CD4-positive, CD25-positive, alpha-beta regulatory T cell (primary cell): Measurements from ENCODE around the gene SMG9. TPM values are rescaled to one million over a fixed set of nuclear protein-coding genes. Genes with fewer than 3 reads are reported as not detected.

Experiments
- ATAC-seq, 2 donors: fragments of 150-1000 bp; cut with Tn5 transposase; one replicate each; pipeline ENCODE4 v1.10.0; 2021; ENCODE audit warnings: low read depth in 2 of 2, moderate number of reproducible peaks in 2 of 2, moderate library complexity in 1 of 2
- DNase-seq, 3 donors: peaks; one replicate each; pipeline versions ENCODE4 v3.0.0 to v3.0.0-alpha.2; 2012 to 2022; ENCODE audit warnings: mixed read lengths in 1 of 3
- H3K27ac ChIP-seq: one replicate; pipeline ENCODE4 v1.7.0; 2013; ENCODE audit warnings: mild to moderate bottlenecking, low read length; ENCODE audit not compliant: insufficient read depth, poor library complexity, severe bottlenecking
- H3K27me3 ChIP-seq: one replicate; pipeline ENCODE4 v1.7.0; 2013; ENCODE audit warnings: low read length; ENCODE audit not compliant: control insufficient read depth, insufficient read depth
- H3K36me3 ChIP-seq: one replicate; pipeline ENCODE4 v1.7.0; 2013; ENCODE audit warnings: mild to moderate bottlenecking, low read length, moderate library complexity; ENCODE audit not compliant: control insufficient read depth, insufficient read depth
- H3K4me1 ChIP-seq: 2 replicates; pipeline ENCODE4 v1.7.0; 2013; ENCODE audit warnings: mild to moderate bottlenecking, low read length; ENCODE audit not compliant: insufficient read depth, control insufficient read depth, poor library complexity, severe bottlenecking
- H3K4me3 ChIP-seq: one replicate; pipeline ENCODE4 v1.7.0; 2013; ENCODE audit warnings: low read depth, mild to moderate bottlenecking, low read length, moderate library complexity
- H3K9me3 ChIP-seq, 2 experiments: 1 replicate in 1 of 2; 2 replicates in 1 of 2; pipeline ENCODE4 v1.7.0; 2013; ENCODE audit warnings: low read length in 2 of 2, mild to moderate bottlenecking in 1 of 2, moderate library complexity in 1 of 2; ENCODE audit not compliant: control insufficient read depth in 2 of 2
- H3K27ac Mint-ChIP-seq, 3 donors: one replicate each; pipeline ENCODE4 v1.8.0; 2020 to 2022; ENCODE audit warnings: mild to moderate bottlenecking in 3 of 3, mixed read lengths in 3 of 3, moderate library complexity in 2 of 3
- H3K27me3 Mint-ChIP-seq: one replicate; pipeline ENCODE4 v1.8.0; 2022; ENCODE audit warnings: mild to moderate bottlenecking, mixed read lengths
- H3K36me3 Mint-ChIP-seq: one replicate; pipeline ENCODE4 v1.8.0; 2020; ENCODE audit warnings: mixed read lengths
- H3K4me1 Mint-ChIP-seq, 4 donors: one replicate each; pipeline ENCODE4 v1.8.0; 2020 to 2022; ENCODE audit warnings: mixed read lengths in 4 of 4, mild to moderate bottlenecking in 1 of 4
- H3K4me3 Mint-ChIP-seq, 4 donors: one replicate each; pipeline ENCODE4 v1.8.0; 2020 to 2022; ENCODE audit warnings: mild to moderate bottlenecking in 4 of 4, mixed read lengths in 4 of 4, moderate library complexity in 3 of 4
- H3K9me3 Mint-ChIP-seq, 7 donors: one replicate each; pipeline ENCODE4 v1.8.0; 2020 to 2022; ENCODE audit warnings: mixed read lengths in 7 of 7, mild to moderate bottlenecking in 3 of 7, moderate library complexity in 2 of 7
- polyA plus RNA-seq, 4 donors: library from polyadenylated mRNA; unstranded; fragments of 300-500 nt; fragmentation: Illumina TruSeq; gene quantifications; one replicate each; pipeline ENCODE4 v1.2.3, GENCODE V29; 2021
- total RNA-seq: library from RNA; stranded (reverse); gene quantifications from one replicate; pipeline ENCODE4 v1.2.3, GENCODE V29; 2022

Gene SMG9
- total and polyA plus RNA-seq, 5 donors from 2014 or later: 3.4 to 40.7 (median 5.9) TPM

DNA sequence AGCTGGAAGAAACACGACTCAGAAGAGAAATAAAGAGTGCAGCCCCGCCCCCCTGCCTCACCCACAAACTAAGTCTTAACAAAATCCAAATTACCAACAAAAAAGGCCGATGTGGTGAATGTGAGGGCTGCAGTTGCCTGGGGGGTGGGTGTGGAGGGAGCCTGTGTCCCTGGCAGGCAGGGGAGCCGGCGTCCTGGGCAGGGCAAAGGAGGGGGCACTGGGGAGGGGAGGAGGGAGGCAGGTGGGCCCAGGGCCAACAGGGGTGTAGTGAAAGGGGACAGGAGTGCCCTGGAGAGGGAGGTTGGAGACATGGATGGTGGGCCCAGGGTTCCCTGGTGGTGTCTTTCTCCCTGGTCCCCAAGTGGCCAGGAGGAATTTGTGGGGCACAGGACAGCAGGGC is 34.8 kb downstream of the SMG9 start:
- Mint-ChIP-seq H3K9me3 (no peaks in the 10 kb centered on the region), H3K36me3 (no peaks in the 10 kb centered on the region), H3K27ac (no peak overlapping the region), H3K4me1 (no peaks in the 10 kb centered on the region), H3K27me3 (peaks cover 5% of the 10 kb centered on the region), H3K4me3 (no peak overlapping the region)
- H3K36me3 ChIP-seq: no peaks in the 10 kb centered on the region
- H3K27me3 ChIP-seq: no peaks in the 10 kb centered on the region
- H3K27ac ChIP-seq: no peak overlapping the region
- no peaks in the 10 kb centered on the region for H3K9me3 ChIP-seq
- H3K4me3 ChIP-seq: no peak overlapping the region
- DNase-seq: no peak
- ATAC-seq: no peak
- H3K4me1 ChIP-seq: no peaks in the 10 kb centered on the region

DNA sequence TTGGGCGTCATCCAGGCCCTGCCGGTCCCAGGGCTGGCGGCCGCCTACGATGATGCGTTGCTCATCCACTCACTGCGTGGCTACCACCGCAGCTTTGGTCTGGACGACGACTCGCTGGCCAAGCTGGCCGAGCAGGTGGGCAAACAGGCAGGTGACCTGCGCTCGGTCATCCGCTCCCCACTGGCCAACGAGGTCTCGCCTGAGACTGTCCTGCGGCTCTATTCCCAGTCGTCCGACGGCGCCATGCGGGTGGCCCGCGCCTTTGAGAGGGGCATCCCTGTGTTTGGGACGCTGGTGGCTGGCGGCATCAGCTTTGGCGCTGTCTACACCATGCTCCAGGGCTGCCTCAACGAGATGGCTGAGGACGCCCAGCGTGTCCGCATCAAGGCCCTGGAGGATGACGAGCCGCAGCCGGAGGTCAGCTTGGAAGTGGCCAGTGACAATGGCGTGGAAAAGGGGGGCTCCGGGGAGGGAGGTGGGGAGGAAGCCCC is 35.3 kb downstream of the SMG9 start:
- Mint-ChIP-seq H3K9me3 (no peaks in the 10 kb centered on the region), H3K4me3 (no peak overlapping the region), H3K27me3 (peaks cover 9% of the 10 kb centered on the region), H3K27ac (no peak overlapping the region), H3K4me1 (no peaks in the 10 kb centered on the region), H3K36me3 (no peaks in the 10 kb centered on the region)
- no peaks in the 10 kb centered on the region for H3K4me1 ChIP-seq
- H3K27ac ChIP-seq: no peak overlapping the region
- DNase-seq (no peak), ATAC-seq (no peak)
- no peaks in the 10 kb centered on the region for H3K9me3 ChIP-seq
- no peak overlapping the region for H3K4me3 ChIP-seq
- no peaks in the 10 kb centered on the region for H3K27me3 ChIP-seq
- H3K36me3 ChIP-seq: no peaks in the 10 kb centered on the region

DNA sequence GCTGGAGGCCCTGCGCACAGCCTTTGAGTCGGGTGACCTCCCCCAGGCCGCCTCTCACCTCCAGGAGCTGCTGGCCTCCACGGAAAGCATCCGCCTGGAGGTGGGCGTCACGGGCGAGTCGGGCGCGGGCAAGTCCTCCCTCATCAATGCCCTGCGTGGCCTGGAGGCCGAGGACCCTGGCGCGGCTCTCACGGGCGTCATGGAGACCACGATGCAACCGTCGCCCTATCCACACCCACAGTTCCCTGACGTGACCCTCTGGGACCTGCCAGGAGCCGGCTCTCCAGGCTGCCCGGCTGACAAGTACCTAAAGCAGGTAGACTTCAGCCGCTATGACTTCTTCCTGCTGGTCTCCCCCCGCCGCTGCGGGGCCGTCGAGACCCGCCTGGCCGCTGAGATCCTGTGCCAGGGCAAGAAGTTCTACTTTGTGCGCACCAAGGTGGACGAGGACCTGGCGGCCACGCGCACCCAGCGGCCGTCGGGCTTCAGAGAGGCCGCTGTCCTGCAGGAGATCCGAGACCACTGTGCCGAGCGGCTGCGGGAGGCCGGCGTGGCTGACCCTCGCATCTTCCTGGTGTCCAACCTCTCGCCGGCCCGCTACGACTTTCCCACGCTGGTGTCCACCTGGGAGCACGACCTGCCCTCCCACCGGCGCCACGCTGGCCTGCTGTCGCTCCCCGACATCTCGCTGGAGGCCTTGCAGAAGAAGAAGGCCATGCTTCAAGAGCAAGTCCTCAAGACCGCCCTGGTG is 36.0 kb downstream of the SMG9 start:
- Histone ChIP-seq H3K9me3 (no peaks in the 10 kb centered on the region), H3K36me3 (no peaks in the 10 kb centered on the region), H3K4me3 (no peak overlapping the region), H3K27me3 (no peaks in the 10 kb centered on the region), H3K27ac (no peak overlapping the region), H3K4me1 (no peaks in the 10 kb centered on the region)
- no peak for ATAC-seq
- Mint-ChIP-seq H3K36me3 (no peaks in the 10 kb centered on the region), H3K4me1 (no peaks in the 10 kb centered on the region), H3K4me3 (no peak overlapping the region), H3K9me3 (no peaks in the 10 kb centered on the region), H3K27ac (peak overlapping the region in 1 of 3 donors; percentile 60), H3K27me3 (peaks cover 9% of the 10 kb centered on the region)
- no peak for DNase-seq

GRCh38 chr19:43715776-43716175 is 39.0 kb downstream of the SMG9 start, which contains the start of gene IRGC:
Gene IRGC, plus strand, starts transcription at chr19:43716076. Its CDS starts 2,483 bp downstream, at chr19:43718559.
- no peaks in the 10 kb centered on the region for H3K9me3 ChIP-seq
- H3K36me3 ChIP-seq: no peaks in the 10 kb centered on the region
- H3K27me3 Mint-ChIP-seq: peaks cover 4% of the 10 kb centered on the region
- H3K4me3 ChIP-seq: no peak within 1 kb of the TSS
- H3K4me1 ChIP-seq: no peaks in the 10 kb centered on the region
- H3K36me3 Mint-ChIP-seq: no peaks in the 10 kb centered on the region
- H3K4me1 Mint-ChIP-seq: no peaks in the 10 kb centered on the region
- H3K27me3 ChIP-seq: no peaks in the 10 kb centered on the region
- no peak within 1 kb of the TSS for H3K27ac Mint-ChIP-seq
- DNase-seq (no peak), ATAC-seq (no peak)
- H3K4me3 Mint-ChIP-seq: no peak within 1 kb of the TSS
- H3K27ac ChIP-seq: no peak within 1 kb of the TSS
- H3K9me3 Mint-ChIP-seq: peaks cover 0 to 2% (median 0%) of the 10 kb centered on the region in 7 donors

GRCh38 chr19:43713208-43713607 is 41.6 kb downstream of the SMG9 start:
- peaks cover 0 to 3% of the 10 kb centered on the region in 2 experiments for H3K9me3 ChIP-seq
- H3K27me3 ChIP-seq: no peaks in the 10 kb centered on the region
- no peak overlapping the region for H3K4me3 ChIP-seq
- H3K36me3 ChIP-seq: no peaks in the 10 kb centered on the region
- Mint-ChIP-seq H3K27me3 (peaks cover 4% of the 10 kb centered on the region), H3K36me3 (no peaks in the 10 kb centered on the region), H3K9me3 (peaks cover 0 to 4% (median 2%) of the 10 kb centered on the region in 7 donors), H3K27ac (no peak overlapping the region), H3K4me1 (no peaks in the 10 kb centered on the region), H3K4me3 (no peak overlapping the region)
- DNase-seq: no peak
- no peaks in the 10 kb centered on the region for H3K4me1 ChIP-seq
- no peak overlapping the region for H3K27ac ChIP-seq
- ATAC-seq: no peak

DNA sequence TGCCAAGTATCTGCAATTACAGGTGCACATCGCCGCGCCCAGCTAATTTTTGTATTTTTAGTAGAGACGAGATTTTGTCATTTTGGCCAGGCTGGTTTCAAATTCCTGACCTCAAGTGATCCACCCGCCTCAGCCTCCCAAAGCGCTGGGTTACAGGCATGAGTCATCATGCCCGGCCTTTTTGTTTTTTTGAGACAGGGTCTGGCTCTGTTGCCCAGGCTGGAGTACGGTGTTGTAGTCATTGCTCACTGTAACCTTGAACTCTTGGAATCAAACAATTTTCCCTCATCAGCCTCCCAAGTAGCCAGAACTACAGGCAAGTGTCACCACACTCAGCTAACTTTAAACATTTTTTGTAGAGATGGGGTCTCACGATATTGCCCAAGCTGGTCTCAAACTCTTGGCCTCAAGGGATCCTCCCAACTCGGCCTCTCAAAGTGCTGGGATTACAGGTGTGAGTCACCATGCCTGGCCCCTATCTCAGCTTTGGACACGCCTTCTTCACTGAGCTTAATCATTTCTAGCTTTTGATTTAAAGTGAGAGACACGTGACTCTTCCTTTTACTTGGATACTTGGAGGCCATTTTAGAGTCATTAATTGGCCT is 42.9 kb downstream of the SMG9 start:
- H3K36me3 Mint-ChIP-seq: no peaks in the 10 kb centered on the region
- DNase-seq: no peak
- H3K27me3 Mint-ChIP-seq: peaks cover 4% of the 10 kb centered on the region
- no peak overlapping the region for H3K27ac ChIP-seq
- no peak overlapping the region for H3K4me3 Mint-ChIP-seq
- H3K27me3 ChIP-seq: no peaks in the 10 kb centered on the region
- no peak overlapping the region for H3K27ac Mint-ChIP-seq
- H3K36me3 ChIP-seq: no peaks in the 10 kb centered on the region
- no peak overlapping the region for H3K4me3 ChIP-seq
- H3K4me1 ChIP-seq: no peaks in the 10 kb centered on the region
- H3K9me3 Mint-ChIP-seq: peaks cover 0 to 4% (median 2%) of the 10 kb centered on the region in 7 donors
- ATAC-seq: no peak
- no peaks in the 10 kb centered on the region for H3K4me1 Mint-ChIP-seq
- H3K9me3 ChIP-seq: peaks cover 0 to 3% of the 10 kb centered on the region in 2 experiments

DNA sequence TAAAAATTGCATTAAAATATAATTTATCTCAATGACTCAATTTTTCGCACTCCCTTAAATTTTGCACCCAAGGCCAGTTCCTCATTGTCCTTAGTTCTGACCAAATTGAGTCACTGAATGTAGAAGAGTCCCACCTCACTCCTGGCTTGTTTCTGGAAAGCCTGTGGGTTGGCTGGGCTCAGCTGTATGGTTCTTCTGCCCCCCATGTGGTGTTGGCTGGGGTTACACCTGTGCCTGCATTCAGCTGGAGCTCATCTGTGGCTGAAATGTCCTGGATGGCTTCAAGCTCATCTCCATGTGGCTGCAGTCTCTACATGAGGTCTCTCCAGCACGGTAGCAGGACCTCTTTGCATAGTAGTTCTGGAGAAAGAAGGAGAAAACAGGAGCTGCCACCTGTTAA is 46.0 kb downstream of the SMG9 start:
- Histone ChIP-seq H3K27me3 (no peaks in the 10 kb centered on the region), H3K27ac (no peak overlapping the region), H3K4me1 (no peaks in the 10 kb centered on the region), H3K4me3 (no peak overlapping the region), H3K36me3 (no peaks in the 10 kb centered on the region), H3K9me3 (peaks cover 0 to 3% of the 10 kb centered on the region in 2 experiments)
- H3K4me1 Mint-ChIP-seq: no peaks in the 10 kb centered on the region
- ATAC-seq (no peak), DNase-seq (no peak)
- H3K27me3 Mint-ChIP-seq: no peaks in the 10 kb centered on the region
- no peak overlapping the region for H3K4me3 Mint-ChIP-seq
- H3K36me3 Mint-ChIP-seq: no peaks in the 10 kb centered on the region
- H3K27ac Mint-ChIP-seq: no peak overlapping the region
- H3K9me3 Mint-ChIP-seq: peaks cover 0 to 4% (median 2%) of the 10 kb centered on the region in 7 donors
